GF-D8 (cell line): Measurements from ENCODE around the gene DIDO1.
"Not testable (repeated sequence)": the region's sequence is repeated elsewhere in the genome, so short reads cannot be mapped to it uniquely, and the experiment has no call there.

ENCODE experiments used
- DNase-seq: peaks from one replicate; lab custom pipeline; 2025; lab: John Stamatoyannopoulos, UW

Gene DIDO1

GRCh38 chr20:62855120-62855519 is 71.2 kb downstream of the DIDO1 start:
- no peak for DNase-seq

- DNase-seq: no peak
These were observed 72.2 kb downstream of the DIDO1 start for GRCh38 chr20:62854121-62854520.

GRCh38 chr20:62853304-62853703 is 73.0 kb downstream of the DIDO1 start:
- DNase-seq: not testable (repeated sequence)

- DNase-seq: no peak
These were observed 73.5 kb downstream of the DIDO1 start for GRCh38 chr20:62852841-62853240.

- DNase-seq: no peak
These were observed 74.1 kb downstream of the DIDO1 start for GRCh38 chr20:62852196-62852595.

- DNase-seq: no peak
These were observed 75.9 kb downstream of the DIDO1 start for GRCh38 chr20:62850333-62850974.

GRCh38 chr20:62849431-62849830 is 76.9 kb downstream of the DIDO1 start:
- DNase-seq: no peak

- DNase-seq: not testable (repeated sequence)
These were observed 77.4 kb downstream of the DIDO1 start for GRCh38 chr20:62848917-62849316.

- DNase-seq: no peak
These were observed 80.0 kb downstream of the DIDO1 start for GRCh38 chr20:62846166-62846890.

GRCh38 chr20:62845416-62846160 is 80.7 kb downstream of the DIDO1 start:
- no peak for DNase-seq

GRCh38 chr20:62844182-62844581 is 82.1 kb downstream of the DIDO1 start:
- no peak for DNase-seq

- no peak for DNase-seq
These were observed 82.6 kb downstream of the DIDO1 start for GRCh38 chr20:62843656-62844055.

GRCh38 chr20:62841705-62842212 is 84.5 kb downstream of the DIDO1 start:
- no peak for DNase-seq

GRCh38 chr20:62840244-62841197 is 85.8 kb downstream of the DIDO1 start:
- DNase-seq: no peak

- no peak for DNase-seq
These were observed 86.5 kb downstream of the DIDO1 start for GRCh38 chr20:62839816-62840215.

- DNase-seq: no peak
These were observed 87.0 kb downstream of the DIDO1 start for GRCh38 chr20:62839261-62839660.

- DNase-seq: peak; percentile 84
These were observed 88.0 kb downstream of the DIDO1 start for GRCh38 chr20:62838128-62838891.

- DNase-seq: no peak
These were observed 88.5 kb downstream of the DIDO1 start for GRCh38 chr20:62837790-62838127.

- no peak for DNase-seq
These were observed 89.3 kb downstream of the DIDO1 start for GRCh38 chr20:62836967-62837490.

- no peak for DNase-seq
These were observed 90.1 kb downstream of the DIDO1 start for GRCh38 chr20:62835931-62836861.
